B cell (primary cell): ENCODE data around the gene DMXL1. TPM values are rescaled to one million over a fixed set of nuclear protein-coding genes. Genes with fewer than 3 reads are reported as not detected.

Experiments
- ATAC-seq: fragments of 200-7000 bp; cut with Tn5 transposase; one replicate; pipeline ENCODE4 v1.10.0; 2021; ENCODE audit warnings: low read depth, mild to moderate bottlenecking, moderate number of reproducible peaks, moderate library complexity
- CTCF ChIA-PET: fragments of 350-600 bp; sonication (Branson Sonifier 250); formaldehyde crosslinking; loops from one replicate; lab custom pipeline; 2021; ENCODE audit warnings: antibody characterized with exemption, inconsistent platforms; lab: Charles Lee
- POLR2A ChIA-PET: fragments of 350-600 bp; sonication (Branson Sonifier 250); formaldehyde crosslinking; loops from one replicate; lab custom pipeline; 2021; ENCODE audit warnings: antibody characterized with exemption; lab: Charles Lee
- DNase-seq: peaks from one replicate; pipeline ENCODE4 v3.0.0; 2013
- H2AFZ ChIP-seq: 2 replicates; pipeline ENCODE4 v1.6.1; 2012; ENCODE audit warnings: mild to moderate bottlenecking, low read depth, low read length; ENCODE audit not compliant: insufficient read depth, poor library complexity, severe bottlenecking
- H3K27ac ChIP-seq, 2 donors: 1 replicate in 1 of 2; 2 replicates in 1 of 2; pipeline ENCODE4 v1.5.1; 2012 to 2013; ENCODE audit warnings: low read length in 2 of 2, mild to moderate bottlenecking in 2 of 2, moderate library complexity in 1 of 2
- H3K27me3 ChIP-seq, 4 experiments: fragments of 200-600 bp in 1 of 4; sonication (generic) in 1 of 4; replicated peaks in 1 of 4; 1 replicate in 2 of 4; 2 replicates in 2 of 4; pipeline versions ENCODE4 v1.6.1 to v1.7.0; 2013 to 2016; ENCODE audit warnings: low read length in 3 of 4, mild to moderate bottlenecking in 2 of 4, mixed read lengths in 1 of 4, moderate library complexity in 1 of 4; ENCODE audit not compliant: insufficient read depth in 4 of 4, control insufficient read depth in 3 of 4; ENCODE audit errors: control extremely low read depth in 1 of 4
- H3K36me3 ChIP-seq, 2 experiments: replicated peaks in 1 of 2; 1 replicate in 1 of 2; 2 replicates in 1 of 2; pipeline versions ENCODE4 v1.6.1 to v1.7.1; 2013; ENCODE audit warnings: low read length in 1 of 2; ENCODE audit not compliant: insufficient read depth in 2 of 2, control insufficient read depth in 1 of 2; ENCODE audit errors: control extremely low read depth in 1 of 2, extremely low read depth in 1 of 2
- H3K4me1 ChIP-seq, 2 donors: fragments of 200-600 bp in 1 of 2; sonication (generic) in 1 of 2; 1 replicate in 1 of 2; 2 replicates in 1 of 2; pipeline versions ENCODE4 v1.5.1 to v1.6.1; 2013 to 2017; ENCODE audit warnings: low read length in 2 of 2; ENCODE audit not compliant: control insufficient read depth in 2 of 2, insufficient read depth in 2 of 2
- H3K4me2 ChIP-seq: replicated peaks from 2 replicates; pipeline ENCODE3; 2012; ENCODE audit warnings: mild to moderate bottlenecking, low read depth, low read length; ENCODE audit not compliant: poor library complexity, severe bottlenecking
- H3K4me3 ChIP-seq, 5 experiments: fragments of 200-600 bp in 1 of 5; sonication (generic) in 1 of 5; 1 replicate in 3 of 5; 2 replicates in 2 of 5; pipeline versions ENCODE4 v1.5.1 to v1.7.0; 2011 to 2016; ENCODE audit warnings: low read length in 4 of 5, mild to moderate bottlenecking in 4 of 5, low read depth in 2 of 5, control low read depth in 1 of 5, moderate library complexity in 1 of 5; ENCODE audit not compliant: insufficient read depth in 1 of 5; ENCODE audit errors: control extremely low read depth in 1 of 5, extremely low read depth in 1 of 5
- H3K79me2 ChIP-seq: fragments of 200-600 bp; sonication (generic); one replicate; pipeline ENCODE4 v1.6.0; 2016; ENCODE audit warnings: low read length; ENCODE audit not compliant: control insufficient read depth, insufficient read depth
- H3K9ac ChIP-seq: fragments of 200-600 bp; sonication (generic); 2 replicates; pipeline ENCODE4 v1.6.1; 2017; ENCODE audit warnings: mild to moderate bottlenecking, low read length, moderate library complexity
- H3K9me3 ChIP-seq, 3 donors: one replicate each; pipeline versions ENCODE4 v1.6.1 to v1.7.1; 2013; ENCODE audit warnings: low read length in 2 of 3; ENCODE audit not compliant: control insufficient read depth in 2 of 3, insufficient read depth in 1 of 3; ENCODE audit errors: control extremely low read depth in 1 of 3
- H4K20me1 ChIP-seq: 2 replicates; pipeline ENCODE4 v1.6.0; 2012; ENCODE audit warnings: mild to moderate bottlenecking, low read length; ENCODE audit not compliant: insufficient read depth, control insufficient read depth, poor library complexity, severe bottlenecking
- H3K27ac Mint-ChIP-seq: one replicate; pipeline ENCODE4 v1.8.0; 2021; ENCODE audit warnings: mixed read lengths
- H3K27me3 Mint-ChIP-seq: one replicate; pipeline ENCODE4 v1.8.0; 2021; ENCODE audit warnings: mixed read lengths
- H3K4me1 Mint-ChIP-seq: one replicate; pipeline ENCODE4 v1.8.0; 2021; ENCODE audit warnings: mixed read lengths
- H3K4me3 Mint-ChIP-seq: one replicate; pipeline ENCODE4 v1.8.0; 2021; ENCODE audit warnings: mixed read lengths
- H3K9me3 Mint-ChIP-seq: one replicate; pipeline ENCODE4 v1.8.0; 2022; ENCODE audit warnings: mixed read lengths; ENCODE audit not compliant: insufficient read depth
- CTCF ChIP-seq: fragments of 200-600 bp; IDR thresholded peaks from one replicate; pipeline ENCODE4 v1.8.0; 2022; ENCODE audit warnings: antibody characterized with exemption, mild to moderate bottlenecking
- EZH2 ChIP-seq: IDR thresholded peaks from 2 replicates; pipeline ENCODE4 v1.6.1; 2012; ENCODE audit warnings: borderline replicate concordance, low read depth, mild to moderate bottlenecking, moderate library complexity, low read length; ENCODE audit not compliant: insufficient read depth, poor library complexity, severe bottlenecking
- WGBS: methylation state at CpG from one replicate; pipeline ENCODE4 v1.1.5; 2013; ENCODE audit warnings: missing lambda C conversion rate; ENCODE audit not compliant: insufficient coverage; 5-methylcytosine and 5-hydroxymethylcytosine counted together
- intact Hi-C: fragments of 100-400 bp; cut with micrococcal nuclease; formaldehyde crosslinking; loops from one replicate; pipeline ENCODE4 v1.10.0; 2022
- polyA plus RNA-seq: library from polyadenylated mRNA; depleted of rRNA; stranded (reverse); fragments of >200 nt; gene quantifications from 2 replicates; pipeline ENCODE4 v1.2.3, GENCODE V29; 2012
- total RNA-seq, 2 donors: library from RNA; stranded (reverse); fragments of 120-200 nt in 1 of 2; gene quantifications; 1 replicate in 1 of 2; 2 replicates in 1 of 2; pipeline versions ENCODE4 v1.2.3 to v1.2.4, GENCODE V29; 2013 to 2022

The DMXL1 gene
- total and polyA plus RNA-seq, 2 donors (not counting 1 experiment from before 2014, with no cell fraction given) = 37.9 to 129 TPM

GRCh38 chr5:119284031-119284430 is 213.1 kb downstream of the DMXL1 start:
- ChIA-PET CTCF (interaction anchor here (0.9 to 1.5 kb wide), 6 partner anchors 9 to 34 kb away, joined by 3 to 5 read pairs (median 4); no protein-coding TSS in a partner anchor), POLR2A (interaction anchor here (0.5 to 1.4 kb wide), 3 partner anchors 10 to 75 kb away, joined by 3 to 5 read pairs (median 3); no protein-coding TSS in a partner anchor)
- Mint-ChIP-seq H3K4me1 (peaks cover 94% of the 10 kb centered on the region), H3K4me3 (peak overlapping the region; percentile 72), H3K27ac (peak overlapping the region; percentile 76), H3K27me3 (no peaks in the 10 kb centered on the region), H3K9me3 (no peaks in the 10 kb centered on the region)
- Histone ChIP-seq H2AFZ (no peak overlapping the region), H3K9me3 (no peaks in the 10 kb centered on the region), H3K27me3 (no peaks in the 10 kb centered on the region), H3K27ac (no peak overlapping the region), H3K4me3 (peak overlapping the region in 1 of 5 experiments; percentile 15), H3K36me3 (peaks cover 16 to 18% of the 10 kb centered on the region in 2 experiments), H3K4me2 (peak overlapping the region; percentile 60), H3K4me1 (peaks cover 87 to 96% of the 10 kb centered on the region in 2 donors), H3K79me2 (peaks cover 100% of the 10 kb centered on the region), H3K9ac (no peak overlapping the region), H4K20me1 (peaks cover 43% of the 10 kb centered on the region)
- TF ChIP-seq EZH2 (no peak), CTCF (no peak)
- no CpG with 5 or more reads among the region's 1 CpG for WGBS
- DNase-seq (no peak), ATAC-seq (peak; percentile 36)
- intact Hi-C loops = no loop called here

- Histone ChIP-seq H3K36me3 (peaks cover 16 to 18% of the 10 kb centered on the region in 2 experiments), H3K9me3 (no peaks in the 10 kb centered on the region), H3K9ac (no peak overlapping the region), H3K4me1 (peaks cover 86 to 96% of the 10 kb centered on the region in 2 donors), H3K79me2 (peaks cover 100% of the 10 kb centered on the region), H4K20me1 (peaks cover 38% of the 10 kb centered on the region), H3K27me3 (no peaks in the 10 kb centered on the region), H3K4me3 (no peak overlapping the region), H2AFZ (no peak overlapping the region), H3K27ac (peak overlapping the region in 1 of 2 donors; percentile 39), H3K4me2 (peak overlapping the region; percentile 60)
- intact Hi-C loops = no loop called here
- TF ChIP-seq EZH2 (no peak), CTCF (no peak)
- no CpG with 5 or more reads among the region's 5 CpGs for WGBS
- Mint-ChIP-seq H3K4me3 (peak overlapping the region; percentile 24), H3K27me3 (no peaks in the 10 kb centered on the region), H3K9me3 (no peaks in the 10 kb centered on the region), H3K4me1 (peaks cover 94% of the 10 kb centered on the region), H3K27ac (peak overlapping the region; percentile 33)
- ATAC-seq = no peak
- POLR2A ChIA-PET = no interaction called here
- DNase-seq = no peak
- CTCF ChIA-PET = interaction anchor here (0.7 kb wide), 1 partner anchor 114 kb away, joined by 3 read pairs; no protein-coding TSS in a partner anchor
Observed at GRCh38 chr5:119285070-119285916, 214.4 kb downstream of the DMXL1 start.
